Endothelial cell of umbilical vein (primary cell): Measurements from ENCODE around the gene ATP8A2.

Experiments used
- CTCF ChIP-seq, 2 donors: IDR thresholded peaks; 1 replicate in 1 of 2; 2 replicates in 1 of 2; pipeline ENCODE4 v1.5.1; 2011; ENCODE audit warnings: low read length in 2 of 2, mild to moderate bottlenecking in 2 of 2, moderate library complexity in 2 of 2, control low read depth in 1 of 2, inconsistent platforms in 1 of 2, low read depth in 1 of 2; ENCODE audit not compliant: insufficient read depth in 1 of 2; ENCODE audit errors: extremely low read depth in 1 of 2
- EZH2 ChIP-seq: IDR thresholded peaks from 2 replicates; pipeline ENCODE4 v1.6.1; 2012; ENCODE audit warnings: borderline replicate concordance, low read depth, mild to moderate bottlenecking, moderate library complexity, low read length, inconsistent platforms; ENCODE audit not compliant: severe bottlenecking
- FOS ChIP-seq: IDR thresholded peaks from 2 replicates; pipeline ENCODE4 v1.6.1; 2011; ENCODE audit warnings: mild to moderate bottlenecking, low read length, moderate library complexity, borderline replicate concordance; ENCODE audit not compliant: insufficient read depth
- GATA2 ChIP-seq: IDR thresholded peaks from 2 replicates; pipeline ENCODE4 v1.7.0; 2011; ENCODE audit warnings: low read depth, mild to moderate bottlenecking, moderate library complexity, mixed read lengths, low read length; ENCODE audit not compliant: insufficient read length, insufficient read depth
- JUN ChIP-seq: IDR thresholded peaks from 2 replicates; pipeline ENCODE4 v1.6.1; 2011; ENCODE audit warnings: borderline replicate concordance, low read depth; ENCODE audit not compliant: insufficient read length, insufficient read depth
- MAX ChIP-seq: IDR thresholded peaks from 2 replicates; pipeline ENCODE4 v1.6.1; 2011; ENCODE audit not compliant: insufficient read depth, insufficient read length
- MYC ChIP-seq: IDR thresholded peaks from one replicate; pipeline ENCODE4 v1.6.1; 2011; ENCODE audit warnings: mild to moderate bottlenecking, low read depth, low read length
- POLR2A ChIP-seq: IDR thresholded peaks from 2 replicates; pipeline ENCODE4 v1.6.1; 2012; ENCODE audit warnings: low read depth, mild to moderate bottlenecking, control low read depth, low read length
- POLR2AphosphoS5 ChIP-seq: IDR thresholded peaks from 2 replicates; pipeline ENCODE4 v1.6.1; 2012; ENCODE audit warnings: low read depth, mild to moderate bottlenecking, control low read depth, low read length, moderate library complexity; ENCODE audit not compliant: insufficient read depth

DNA sequence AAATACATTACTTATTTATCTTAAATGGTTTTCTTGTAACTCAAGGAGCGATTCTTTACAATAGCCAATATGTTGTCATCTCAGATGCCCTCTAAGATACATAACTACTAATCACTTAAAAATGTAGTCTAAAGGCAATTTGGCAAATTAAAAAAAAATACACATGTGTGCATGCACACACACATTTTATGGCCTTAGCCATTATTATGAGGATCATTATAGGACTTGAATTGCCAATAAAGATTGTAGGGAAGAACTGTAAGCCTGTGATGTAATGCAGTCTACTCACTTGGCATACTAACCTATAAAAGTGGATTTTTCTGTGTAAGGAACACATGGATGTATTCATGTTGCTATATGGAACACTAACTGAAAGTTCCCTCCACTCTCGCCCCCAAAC lies 405.7 kb downstream of the ATP8A2 start:
- TF ChIP-seq POLR2AphosphoS5 (no peak), CTCF (IDR thresholded peaks at IDR 0.05; ENCODE audit: extremely low read depth in 1 of 2, insufficient read depth in 1 of 2, low read depth in 1 of 2, low read length in 2 of 2) (no peak), POLR2A (no peak), EZH2 (no peak), FOS (no peak), MAX (no peak), JUN (no peak), MYC (no peak), GATA2 (no peak)
